Esophagus muscularis mucosa (tissue), 3 donors: ENCODE measurements around the gene PTAFR.

Experiments used
- EP300 ChIP-seq: sonication (generic); formaldehyde crosslinking; IDR thresholded peaks from one replicate; pipeline ENCODE4 v1.6.1; 2017; ENCODE audit warnings: antibody characterized with exemption
- TF ChIP-seq, protein P1 (sequence below), 3 experiments: fragments of 200-600 bp in 2 of 3; fragments of 450-650 bp in 1 of 3; sonication (generic) in 2 of 3; IDR thresholded peaks; one replicate each; pipeline ENCODE4 v1.5.1; 2017 to 2019; ENCODE audit warnings: antibody characterized with exemption in 3 of 3, mild to moderate bottlenecking in 2 of 3, moderate library complexity in 1 of 3

- TF ChIP-seq EP300: no peak
- TF ChIP-seq, protein P1, sequence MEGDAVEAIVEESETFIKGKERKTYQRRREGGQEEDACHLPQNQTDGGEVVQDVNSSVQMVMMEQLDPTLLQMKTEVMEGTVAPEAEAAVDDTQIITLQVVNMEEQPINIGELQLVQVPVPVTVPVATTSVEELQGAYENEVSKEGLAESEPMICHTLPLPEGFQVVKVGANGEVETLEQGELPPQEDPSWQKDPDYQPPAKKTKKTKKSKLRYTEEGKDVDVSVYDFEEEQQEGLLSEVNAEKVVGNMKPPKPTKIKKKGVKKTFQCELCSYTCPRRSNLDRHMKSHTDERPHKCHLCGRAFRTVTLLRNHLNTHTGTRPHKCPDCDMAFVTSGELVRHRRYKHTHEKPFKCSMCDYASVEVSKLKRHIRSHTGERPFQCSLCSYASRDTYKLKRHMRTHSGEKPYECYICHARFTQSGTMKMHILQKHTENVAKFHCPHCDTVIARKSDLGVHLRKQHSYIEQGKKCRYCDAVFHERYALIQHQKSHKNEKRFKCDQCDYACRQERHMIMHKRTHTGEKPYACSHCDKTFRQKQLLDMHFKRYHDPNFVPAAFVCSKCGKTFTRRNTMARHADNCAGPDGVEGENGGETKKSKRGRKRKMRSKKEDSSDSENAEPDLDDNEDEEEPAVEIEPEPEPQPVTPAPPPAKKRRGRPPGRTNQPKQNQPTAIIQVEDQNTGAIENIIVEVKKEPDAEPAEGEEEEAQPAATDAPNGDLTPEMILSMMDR (IDR thresholded peaks at IDR 0.05): no peak
These were observed 22.4 kb downstream of the PTAFR start for GRCh38 chr1:28154078-28154594.
